CD4-positive, alpha-beta T cell treated with Interleukin-12 subunit alpha and Interleukin-12 subunit beta, for 1 hour (primary cell): ENCODE results near the gene MTCL1.

Experiments used
- DNase-seq: peaks from one replicate; pipeline ENCODE4 v3.0.0-alpha.2; 2020

MTCL1 gene

DNA sequence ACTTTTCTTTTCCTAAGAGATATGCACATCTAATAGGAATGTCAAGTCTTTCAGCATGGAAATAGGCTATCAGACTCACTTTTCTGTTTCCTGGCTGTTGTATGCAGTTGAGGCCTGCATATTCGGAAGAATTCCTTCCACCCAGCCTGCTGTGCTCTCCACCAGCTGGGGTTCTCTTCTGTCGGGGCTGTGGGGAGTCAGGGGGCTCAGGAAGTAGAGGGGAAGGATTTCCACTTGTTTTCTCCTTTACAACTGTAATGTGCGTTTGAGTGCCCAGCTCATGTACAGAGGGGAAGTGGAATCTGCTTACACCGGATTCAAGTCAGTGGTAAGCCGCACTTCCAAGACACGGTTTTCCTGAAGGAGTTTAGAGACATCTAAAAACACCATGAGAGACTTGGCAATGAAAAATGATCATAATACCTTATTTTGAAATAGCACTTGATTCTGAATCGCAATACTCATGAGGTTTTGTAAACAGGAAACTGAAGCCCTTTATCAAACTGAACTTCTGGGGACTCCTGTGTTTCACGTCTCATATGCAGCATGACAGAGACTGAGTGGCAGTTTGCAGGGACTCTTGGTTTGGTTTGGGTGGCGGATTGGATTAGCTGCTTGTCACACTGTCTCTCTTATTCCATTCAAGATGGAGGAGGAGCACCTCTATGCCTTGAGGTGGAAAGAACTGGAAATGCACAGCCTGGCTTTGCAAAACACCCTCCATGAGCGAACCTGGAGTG lies 90.4 kb downstream of the MTCL1 start:
- no peak for DNase-seq

DNA sequence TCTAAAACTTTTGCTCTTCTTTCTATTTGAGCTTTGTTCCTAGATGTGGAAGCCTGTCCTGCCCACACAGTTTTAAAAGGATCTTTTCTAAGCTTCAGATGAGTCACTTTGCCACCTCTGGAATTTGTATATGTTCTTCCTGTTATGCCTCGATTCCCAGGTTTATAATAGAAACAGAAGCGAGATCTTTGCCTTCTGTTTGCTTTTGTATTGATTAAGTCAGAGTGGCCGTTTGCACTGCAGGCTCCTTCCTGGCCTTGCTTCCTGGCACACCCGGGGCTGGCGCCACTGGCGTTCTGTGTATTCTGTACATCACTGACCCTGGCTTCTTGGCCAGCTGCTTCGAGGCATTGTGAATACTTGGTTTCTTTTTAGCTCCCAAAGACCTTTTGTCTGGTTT lies 91.8 kb downstream of the MTCL1 start:
- no peak for DNase-seq

DNA sequence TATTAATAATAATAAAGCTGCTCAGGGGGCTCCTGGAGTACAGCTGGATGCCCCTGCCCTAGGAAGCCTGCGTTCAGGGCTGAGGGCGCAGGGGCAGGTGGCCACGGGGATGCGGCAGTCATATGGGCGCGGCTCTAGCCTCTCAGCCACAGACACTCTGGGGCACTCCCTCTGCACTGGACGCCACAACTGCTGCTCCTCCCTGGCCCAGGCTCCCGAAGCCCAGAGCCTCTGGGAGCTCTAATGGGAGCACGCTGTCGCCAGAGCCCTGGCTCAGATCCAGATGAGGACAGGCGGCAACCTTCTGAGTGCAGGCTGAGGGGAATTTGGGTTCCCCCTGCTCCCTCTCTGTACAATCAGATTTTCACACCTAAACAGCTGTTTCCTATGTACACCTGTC lies 93.6 kb downstream of the MTCL1 start:
- no peak for DNase-seq

DNA sequence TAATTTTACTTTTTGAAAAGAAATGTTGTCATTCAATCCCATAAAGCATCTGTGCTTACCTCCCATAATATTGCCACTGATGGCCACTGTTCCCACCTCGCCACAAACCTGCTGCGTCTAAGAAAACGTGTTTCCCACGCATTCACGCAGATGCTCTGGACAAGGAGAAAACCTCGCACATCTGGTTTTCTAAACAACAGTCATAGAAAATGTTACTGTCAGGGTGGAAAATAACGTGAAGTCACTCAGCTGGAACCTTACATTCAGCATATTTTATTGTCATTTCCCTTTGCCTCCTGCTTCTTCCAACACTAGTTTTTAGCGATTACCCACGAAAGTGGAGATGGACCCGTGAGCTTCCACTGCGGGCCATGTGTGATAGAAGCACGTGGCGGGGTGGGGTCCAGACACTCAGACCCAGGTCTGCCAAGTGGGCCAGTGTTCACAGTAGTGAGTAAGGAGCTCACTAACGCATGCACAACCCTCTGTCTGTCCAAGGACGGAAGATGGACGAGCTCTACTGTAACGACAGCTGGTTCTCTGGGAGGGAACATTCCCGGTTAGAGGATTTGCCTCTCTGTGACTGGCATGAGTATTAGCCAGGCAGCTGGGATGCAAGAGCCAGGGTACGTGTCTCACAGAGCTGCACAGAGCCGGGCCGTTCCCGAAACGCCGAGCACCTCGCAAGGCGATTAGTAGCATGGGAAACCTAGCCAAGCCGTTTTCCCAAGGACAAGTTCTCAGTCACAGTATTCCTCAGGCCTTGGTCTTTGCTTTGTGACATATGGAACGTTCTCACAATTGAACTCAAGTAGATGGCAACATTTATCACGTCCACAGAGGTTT lies 94.5 kb downstream of the MTCL1 start:
- DNase-seq, result no peak

DNA sequence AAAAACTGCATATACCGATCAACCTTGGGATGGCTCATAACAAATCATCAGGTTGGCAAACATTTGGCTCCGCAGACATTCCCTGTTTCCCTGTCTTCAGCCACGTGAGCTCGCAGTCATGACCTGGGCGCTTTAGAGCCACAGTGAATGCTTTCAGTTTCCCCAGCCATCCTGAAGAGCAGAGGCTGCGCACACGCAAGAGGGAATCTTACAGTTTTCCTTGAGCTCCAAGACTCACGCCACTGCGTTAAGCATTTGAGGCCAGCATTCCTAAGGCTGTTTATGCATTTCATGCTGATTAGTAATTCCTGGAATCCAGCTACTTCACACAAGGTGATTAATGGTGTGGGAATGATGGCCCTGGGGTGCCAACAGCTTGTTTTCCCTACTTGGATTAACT lies 95.1 kb downstream of the MTCL1 start:
- DNase-seq, result no peak

DNA sequence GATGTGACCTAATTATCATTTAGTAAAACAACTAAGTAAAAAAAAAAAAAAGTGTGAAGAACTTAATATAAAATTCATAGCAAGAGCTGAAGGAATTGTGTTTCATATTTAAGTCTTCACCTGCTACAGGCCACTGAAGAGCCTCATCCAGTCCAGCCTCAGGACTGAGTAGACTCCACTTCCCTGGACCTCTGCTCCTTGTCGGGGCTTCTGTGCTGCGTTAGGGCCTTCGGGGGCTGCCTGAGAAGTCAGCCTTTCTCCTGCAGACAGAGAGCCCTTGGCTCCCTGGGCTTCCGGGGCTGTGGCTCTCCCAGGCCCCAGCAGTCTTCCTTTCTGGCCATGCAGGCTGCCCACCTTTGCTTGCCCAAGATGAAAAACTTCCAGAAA lies 95.5 kb downstream of the MTCL1 start:
- DNase-seq, result no peak

DNA sequence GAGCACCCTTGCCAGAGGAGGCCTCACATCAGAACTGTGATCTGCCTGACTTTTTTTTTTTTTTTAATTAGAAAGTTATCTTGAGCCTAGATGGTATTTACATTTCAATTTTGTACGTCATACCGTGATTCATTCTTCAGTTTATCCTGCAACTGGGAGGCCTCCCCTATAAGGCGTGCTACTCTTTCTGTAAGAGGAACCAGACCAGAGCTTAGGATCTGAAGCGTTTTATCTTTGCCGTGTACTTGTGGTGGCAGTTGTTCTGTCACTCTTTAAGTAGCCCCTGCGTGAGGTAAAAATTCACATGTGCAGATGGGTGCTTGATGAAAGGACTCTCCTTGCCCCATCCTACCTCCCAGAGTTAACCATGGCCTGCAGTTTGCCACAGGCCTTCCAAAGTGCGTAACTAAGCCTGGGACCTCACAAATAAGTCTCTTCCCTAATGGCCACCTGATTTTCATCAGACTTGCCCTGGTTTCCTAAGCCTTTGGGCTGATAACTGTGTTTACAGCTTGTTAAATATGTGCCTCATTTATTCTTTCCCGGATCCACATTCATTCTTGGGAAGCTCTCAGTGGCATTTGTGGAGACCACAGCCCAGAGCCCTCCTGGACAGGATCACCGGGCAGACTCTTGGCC lies 96.0 kb downstream of the MTCL1 start:
- DNase-seq, result no peak

DNA sequence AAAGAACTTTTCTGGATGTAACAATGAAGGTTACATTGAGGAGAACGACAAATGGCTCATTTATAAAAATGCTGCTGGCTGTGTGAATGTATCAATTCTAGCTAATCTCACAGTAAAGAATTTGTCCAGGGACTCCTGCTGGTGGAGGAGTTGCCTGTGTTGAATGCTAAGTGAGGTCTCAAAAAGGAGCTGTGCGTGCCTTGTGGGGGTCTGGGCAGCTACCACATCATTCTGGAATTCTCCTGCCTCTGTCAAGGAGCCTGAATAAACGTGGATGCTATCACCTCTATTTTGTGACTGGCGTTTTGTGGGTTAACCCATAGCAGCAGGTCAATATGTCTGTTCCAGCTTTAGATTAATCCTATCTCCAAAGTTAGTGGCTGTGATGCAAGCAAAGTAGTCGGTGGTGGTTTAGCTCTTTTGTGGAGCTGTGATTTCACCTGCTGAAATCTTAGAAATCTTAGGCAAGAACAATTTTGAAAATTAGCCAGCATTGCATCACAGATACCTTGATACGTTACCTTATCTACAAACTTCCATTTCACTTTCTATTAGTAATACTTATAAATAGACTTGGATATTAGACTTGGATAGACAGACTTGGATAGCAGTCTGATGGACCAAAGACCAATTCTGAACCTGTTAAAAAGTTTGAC lies 96.8 kb downstream of the MTCL1 start:
- no peak for DNase-seq

DNA sequence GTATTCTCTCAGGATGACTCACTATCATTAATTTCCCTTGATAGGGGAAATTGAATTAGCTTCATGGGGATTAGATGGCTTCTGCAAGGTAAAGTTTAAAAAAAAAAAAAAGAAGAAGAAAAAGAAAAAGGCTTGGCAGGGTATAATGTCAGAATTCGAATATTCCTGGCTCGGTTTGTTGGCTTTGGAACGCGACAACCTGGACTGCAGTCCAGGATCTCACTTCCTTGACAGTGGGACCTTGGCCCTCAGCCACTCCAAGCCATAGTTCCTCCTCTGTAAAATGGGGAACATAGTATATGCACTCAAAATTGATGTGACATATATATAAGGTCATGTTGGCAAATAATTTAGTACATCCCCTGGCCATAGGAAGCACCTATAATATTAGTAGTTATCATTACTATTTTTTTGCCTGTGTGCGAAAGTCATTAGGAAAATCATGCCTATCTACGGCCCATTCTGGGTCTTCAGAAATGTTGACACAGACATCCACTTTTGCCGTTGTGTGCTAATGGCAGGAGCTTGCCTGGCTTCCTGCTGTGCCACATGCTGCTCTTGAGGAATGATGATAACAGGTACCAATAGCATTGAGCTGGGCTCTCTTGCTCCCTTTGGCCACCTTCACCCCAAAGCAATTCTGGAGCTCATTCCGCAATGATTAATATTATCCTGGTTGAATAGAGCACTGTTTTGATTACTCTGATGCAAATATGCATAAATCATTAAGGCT lies 97.9 kb downstream of the MTCL1 start:
- DNase-seq, result no peak

DNA sequence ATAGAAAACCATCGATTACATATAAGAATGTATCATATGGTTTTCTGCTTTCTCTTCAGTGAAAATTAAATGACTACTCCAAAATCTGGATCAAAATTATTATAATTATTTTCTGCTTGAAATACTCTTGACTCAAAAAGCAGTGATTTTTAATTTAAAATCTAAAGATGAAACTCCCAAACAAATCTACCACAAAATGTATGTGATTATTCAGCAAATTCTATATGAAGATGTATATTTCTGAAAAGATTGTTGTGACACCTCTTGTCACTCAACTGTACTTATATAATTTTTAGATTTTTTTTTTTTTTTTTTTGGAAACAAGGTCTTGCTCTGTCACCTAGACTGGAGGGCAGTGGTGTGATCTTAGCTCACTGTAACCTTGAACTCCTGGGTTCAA lies 98.6 kb downstream of the MTCL1 start:
- DNase-seq, result no peak

DNA sequence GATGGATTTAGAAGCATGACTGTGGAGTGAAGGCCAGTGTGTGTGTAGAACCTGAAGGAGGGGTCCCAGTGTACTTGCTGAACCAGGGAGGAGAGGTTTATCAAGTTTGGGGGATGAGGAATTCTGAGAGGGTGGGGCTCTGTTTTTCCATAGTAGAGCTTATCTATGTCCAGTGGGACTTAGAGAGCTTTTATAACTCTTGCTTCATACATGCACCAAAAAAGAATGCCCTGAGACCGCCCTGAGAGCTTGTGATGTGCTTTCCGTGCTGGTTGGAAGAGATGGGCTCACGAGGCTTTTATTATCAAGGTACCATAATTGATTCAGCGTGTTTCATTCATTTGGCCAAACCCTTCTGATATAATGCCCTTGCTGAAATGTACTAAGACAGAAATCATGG lies 100.2 kb downstream of the MTCL1 start:
- no peak for DNase-seq

DNA sequence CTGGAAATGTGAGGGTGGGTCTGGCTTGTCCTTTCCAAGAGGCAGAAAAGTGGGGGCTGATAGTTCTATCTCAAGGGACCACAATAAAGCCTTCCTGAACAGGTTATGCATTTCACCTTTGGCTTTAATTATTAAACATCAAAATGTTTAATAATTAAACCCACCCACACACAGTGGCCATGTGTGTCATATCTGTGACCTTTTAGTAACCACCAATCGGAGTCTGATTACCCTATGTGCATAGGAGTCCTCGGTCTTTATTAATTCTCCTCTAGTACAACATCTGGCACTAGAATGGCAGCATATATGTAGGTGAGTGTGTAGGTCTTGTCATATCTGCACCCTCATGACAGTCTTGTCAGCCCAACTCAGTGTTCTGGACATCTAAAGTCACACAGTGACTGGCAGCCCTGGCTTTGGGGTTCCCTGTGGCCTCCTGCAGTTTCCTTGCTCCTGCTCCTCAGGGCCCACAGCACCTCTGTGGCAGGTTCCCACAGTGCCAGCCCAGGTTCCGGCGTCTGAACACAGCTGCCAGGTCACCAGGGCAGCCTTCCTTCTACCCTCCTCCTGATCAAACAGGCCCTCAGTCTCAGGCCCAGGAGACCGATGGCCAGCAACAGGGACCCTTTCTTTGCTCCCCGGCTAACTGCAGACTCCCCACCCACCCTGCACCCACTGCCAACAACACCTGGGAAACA lies 100.9 kb downstream of the MTCL1 start:
- DNase-seq, result no peak

DNA sequence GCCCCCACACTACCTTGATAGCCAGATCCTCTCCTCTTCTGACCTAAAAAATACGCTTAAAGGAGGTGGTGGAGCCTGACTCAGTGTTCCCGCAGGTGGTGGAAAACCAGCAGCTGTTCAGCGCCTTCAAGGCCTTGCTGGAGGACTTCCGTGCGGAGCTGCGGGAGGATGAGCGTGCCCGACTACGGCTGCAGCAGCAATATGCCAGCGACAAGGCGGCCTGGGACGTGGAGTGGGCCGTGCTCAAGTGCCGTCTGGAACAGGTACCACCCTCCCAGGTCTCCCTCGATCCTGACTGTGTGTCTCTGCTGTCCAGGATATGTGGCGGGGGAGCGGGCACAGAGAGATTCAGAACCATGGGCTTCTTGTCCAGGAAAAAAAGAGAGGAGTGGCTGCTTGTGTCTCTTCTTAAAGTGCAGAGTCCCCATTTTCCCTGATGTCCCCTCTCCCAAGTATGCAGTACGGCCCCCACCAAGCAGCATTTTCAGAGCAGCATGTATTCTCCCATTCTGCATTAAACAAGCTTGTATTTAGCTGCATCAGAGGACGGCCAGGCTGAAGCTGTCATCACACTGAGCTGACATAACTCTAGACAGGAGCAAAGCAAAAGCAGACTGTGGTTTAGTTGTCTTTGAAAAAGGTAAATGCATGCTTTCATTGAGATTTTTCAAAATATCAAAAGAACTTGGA lies 101.6 kb downstream of the MTCL1 start:
- DNase-seq, result no peak

DNA sequence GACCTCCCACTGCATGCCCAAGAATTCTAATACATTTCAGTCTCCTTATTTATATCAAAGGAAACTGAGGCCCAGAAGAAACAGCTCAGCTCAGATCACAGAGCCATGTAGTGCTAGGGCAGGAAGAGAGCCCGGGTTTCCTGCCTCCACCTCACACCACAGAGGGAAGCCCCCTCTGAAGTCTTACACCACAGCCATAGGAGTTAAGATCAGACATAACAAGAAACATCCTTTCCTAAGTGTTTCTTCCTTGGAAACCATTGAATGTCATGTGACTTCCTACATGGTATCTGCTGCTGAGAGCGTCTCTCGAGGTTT lies 102.1 kb downstream of the MTCL1 start:
- DNase-seq, result no peak

DNA sequence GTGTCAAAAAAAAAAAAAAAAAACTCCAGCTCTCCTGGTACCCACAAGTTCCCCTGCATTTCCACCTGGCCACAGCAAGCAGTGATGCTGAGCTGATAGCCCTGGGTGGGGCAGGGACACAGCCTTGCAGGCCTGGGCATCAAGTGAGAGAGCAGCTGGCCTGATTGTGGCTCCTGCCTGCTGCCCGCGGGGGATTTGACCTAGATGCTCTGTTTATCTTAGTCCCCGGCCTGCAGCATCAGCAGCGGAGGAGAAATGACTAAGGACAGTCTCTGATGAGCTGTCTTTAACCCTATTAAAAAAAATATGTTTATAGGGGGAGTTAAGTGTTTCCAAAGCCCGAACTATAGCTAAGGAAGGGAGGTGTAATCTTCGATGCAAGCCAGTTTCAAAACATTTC lies 102.6 kb downstream of the MTCL1 start:
- no peak for DNase-seq

DNA sequence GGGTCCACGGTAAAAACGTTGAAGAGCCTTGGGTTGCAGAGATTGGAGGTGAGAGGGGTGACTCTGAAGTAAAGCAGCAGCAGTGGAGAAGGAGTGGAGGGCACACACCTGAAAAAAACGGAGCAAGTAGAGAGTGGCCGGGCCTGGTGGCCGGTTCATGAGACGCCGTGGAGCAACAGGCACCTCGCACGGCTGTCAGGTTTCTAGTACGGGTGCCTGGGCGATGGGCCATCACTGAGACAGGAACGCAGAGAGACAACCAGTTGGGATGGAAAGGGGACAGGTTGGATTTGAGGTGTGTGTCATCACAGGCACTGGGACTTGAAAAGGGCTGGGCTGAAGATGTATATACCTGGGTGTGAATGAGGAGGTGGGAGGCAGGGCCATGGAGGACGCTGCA lies 104.2 kb downstream of the MTCL1 start:
- no peak for DNase-seq

DNA sequence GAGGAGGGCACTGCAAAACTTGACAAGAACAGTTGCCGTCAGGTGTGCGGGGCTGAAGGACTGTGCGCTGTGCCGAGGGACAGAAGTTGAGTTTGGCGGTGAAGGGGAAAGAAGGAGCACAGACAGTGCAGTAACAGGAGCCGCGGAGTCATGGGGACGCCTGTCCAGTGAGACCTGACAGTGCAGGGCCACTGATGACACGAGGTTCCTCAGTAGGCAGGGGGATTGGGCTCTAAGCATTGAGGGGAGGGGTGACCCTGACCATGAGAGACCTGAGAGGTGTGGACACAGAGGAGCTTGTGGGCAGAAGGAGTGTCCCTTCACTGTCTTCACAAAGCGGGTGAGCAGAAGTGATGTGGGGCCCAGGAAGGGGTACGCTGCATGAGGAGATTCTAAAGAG lies 104.8 kb downstream of the MTCL1 start:
- no peak for DNase-seq

DNA sequence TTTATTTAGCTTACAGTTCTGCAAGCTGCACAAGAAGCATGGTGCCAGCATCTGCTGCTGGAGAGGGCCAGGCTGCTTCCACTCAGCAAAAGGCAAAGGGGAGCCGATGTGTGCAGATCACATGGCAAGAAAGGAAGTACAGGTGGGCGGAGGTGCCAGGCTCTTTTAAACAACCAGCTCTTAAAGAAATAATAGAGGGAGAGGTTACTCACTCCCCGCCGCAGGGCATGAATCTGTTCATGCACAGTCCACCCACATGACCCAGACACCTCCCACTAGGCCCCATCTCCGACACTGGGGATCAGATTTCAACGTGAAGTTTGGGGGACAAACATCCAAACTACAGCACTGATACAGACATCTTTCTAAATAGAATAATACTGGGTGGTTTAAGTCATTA lies 105.8 kb downstream of the MTCL1 start:
- DNase-seq, result no peak

DNA sequence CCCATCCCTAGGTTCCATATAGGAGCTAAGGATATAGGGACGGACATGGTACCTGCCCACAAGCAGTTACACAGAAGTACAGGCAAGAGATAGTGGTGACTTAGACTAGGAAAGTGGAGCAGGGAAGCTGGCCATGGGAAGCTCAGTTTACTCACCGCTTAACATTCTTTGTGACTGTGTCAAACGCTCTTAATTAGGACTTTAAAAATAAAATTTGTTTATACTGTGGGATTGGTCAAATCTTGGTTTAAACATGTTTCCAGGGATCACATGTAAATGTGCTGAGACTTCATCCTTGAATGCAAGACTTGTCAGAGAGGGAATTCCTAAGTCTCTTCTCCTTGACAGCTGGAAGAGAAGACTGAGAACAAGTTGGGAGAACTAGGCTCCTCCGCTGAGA lies 107.3 kb downstream of the MTCL1 start:
- DNase-seq, result no peak

DNA sequence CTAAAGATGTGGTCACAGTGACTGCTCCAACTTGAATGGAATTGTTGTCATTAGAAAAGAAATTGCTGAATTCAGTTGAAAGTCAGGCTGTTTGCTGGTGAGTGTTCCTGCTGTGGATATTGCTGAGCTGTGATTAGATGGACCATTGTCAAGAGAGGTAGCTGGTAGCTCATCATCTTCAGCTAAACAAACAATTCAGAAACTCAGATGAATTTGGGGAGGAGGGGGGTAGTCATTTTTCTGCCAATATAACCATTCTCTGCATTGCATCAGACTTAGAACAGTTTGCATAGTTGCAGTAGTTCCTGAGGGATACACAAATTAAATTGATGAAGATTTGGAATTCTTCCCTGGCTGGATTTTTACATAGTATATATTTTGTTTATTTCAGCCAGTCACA lies 108.3 kb downstream of the MTCL1 start:
- no peak for DNase-seq

DNA sequence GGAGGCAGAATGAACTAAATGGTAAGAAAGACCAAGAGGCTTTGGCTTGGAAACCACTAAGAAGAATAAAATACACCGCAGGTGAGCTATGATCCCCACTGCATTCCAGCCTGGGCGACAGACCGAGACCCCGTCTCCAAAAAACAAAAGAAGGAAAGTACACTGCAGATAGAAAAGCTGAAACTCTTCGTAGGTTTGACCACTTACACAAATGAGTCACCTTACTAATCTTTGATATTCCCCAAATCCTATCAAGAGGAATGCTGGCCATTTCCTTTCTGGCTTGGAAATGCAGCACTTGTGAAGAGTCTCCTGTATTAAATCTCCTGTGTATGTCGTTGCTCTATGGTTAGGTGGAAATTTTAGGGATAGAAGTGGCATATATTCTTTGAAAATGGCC lies 108.8 kb downstream of the MTCL1 start:
- DNase-seq, result no peak

DNA sequence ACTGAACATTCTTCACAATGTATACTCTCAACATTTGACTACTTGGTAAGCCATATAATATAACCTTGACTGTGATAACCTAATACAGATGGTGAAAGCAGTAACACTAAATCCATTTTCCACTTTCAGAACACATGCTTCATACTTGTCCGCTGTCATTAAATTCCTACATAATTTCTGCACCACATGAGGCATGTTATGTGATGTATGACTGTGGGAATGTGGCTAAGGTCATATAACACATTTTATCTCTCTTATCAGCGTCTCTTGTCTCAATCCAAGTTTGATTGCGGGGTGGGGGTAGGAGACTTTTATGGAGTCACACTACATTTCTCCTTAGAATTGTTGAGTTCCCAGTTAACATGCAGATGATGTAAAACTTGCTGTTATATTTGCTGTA lies 110.9 kb downstream of the MTCL1 start:
- DNase-seq, result no peak
